DMS114 treated with DMSO at 0.1 percent for 48 hours (cell line): ENCODE measurements around the gene CFAP410.
"Not testable (repeated sequence)": the region's sequence is repeated elsewhere in the genome, so short reads cannot be mapped to it uniquely, and the experiment has no call there.

ENCODE experiments used
- DNase-seq: peaks from one replicate; lab custom pipeline; 2025; ENCODE audit not compliant: unreplicated experiment; lab: John Stamatoyannopoulos, UW

Gene CFAP410

GRCh38 chr21:44288251-44289110 is 50.7 kb downstream of the CFAP410 start:
- DNase-seq = no peak

DNA sequence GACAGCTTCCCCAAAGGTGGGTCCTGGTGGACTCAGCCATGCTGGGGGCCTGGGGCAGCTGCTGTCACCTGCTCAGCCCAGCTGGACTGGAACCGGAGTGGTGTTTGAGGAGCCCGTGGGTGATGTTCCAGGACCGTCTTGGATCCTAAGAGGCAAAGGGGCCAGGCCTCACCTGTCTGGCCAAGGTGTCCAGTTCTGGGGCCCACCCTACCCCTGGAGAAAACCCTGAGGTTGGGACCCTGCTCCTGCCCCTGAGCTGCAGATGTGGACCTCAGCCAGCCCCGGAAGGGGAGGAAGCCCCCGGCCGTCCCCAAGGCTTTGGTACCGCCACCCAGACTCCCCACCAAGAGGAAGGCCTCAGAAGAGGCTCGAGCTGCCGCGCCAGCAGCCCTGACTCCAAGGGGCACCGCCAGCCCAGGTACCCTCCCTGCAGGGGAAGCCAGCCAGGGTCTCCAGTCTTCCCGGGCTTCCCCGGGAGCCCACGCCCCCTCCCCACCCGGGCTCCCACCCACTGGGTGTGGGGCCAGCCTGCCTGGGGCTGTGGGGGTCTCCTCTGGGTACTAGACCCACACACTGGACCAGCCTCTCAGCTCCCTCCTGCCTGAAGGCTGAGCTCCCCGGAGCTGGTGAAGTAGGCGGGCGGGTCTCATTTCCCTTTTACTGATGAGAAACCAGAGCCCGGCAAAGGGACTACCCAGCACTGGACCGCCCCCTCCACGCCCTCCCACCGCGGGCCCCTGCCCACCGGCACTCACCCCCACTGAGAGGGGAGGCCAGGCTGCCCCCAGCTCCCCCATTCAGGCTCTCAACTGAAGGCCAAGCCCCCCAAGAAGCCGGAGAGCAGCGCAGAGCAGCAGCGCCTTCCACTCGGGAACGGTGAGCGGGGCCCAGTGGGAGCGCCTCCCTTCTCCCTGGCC is 52.2 kb downstream of the CFAP410 start:
- no peak for DNase-seq

DNA sequence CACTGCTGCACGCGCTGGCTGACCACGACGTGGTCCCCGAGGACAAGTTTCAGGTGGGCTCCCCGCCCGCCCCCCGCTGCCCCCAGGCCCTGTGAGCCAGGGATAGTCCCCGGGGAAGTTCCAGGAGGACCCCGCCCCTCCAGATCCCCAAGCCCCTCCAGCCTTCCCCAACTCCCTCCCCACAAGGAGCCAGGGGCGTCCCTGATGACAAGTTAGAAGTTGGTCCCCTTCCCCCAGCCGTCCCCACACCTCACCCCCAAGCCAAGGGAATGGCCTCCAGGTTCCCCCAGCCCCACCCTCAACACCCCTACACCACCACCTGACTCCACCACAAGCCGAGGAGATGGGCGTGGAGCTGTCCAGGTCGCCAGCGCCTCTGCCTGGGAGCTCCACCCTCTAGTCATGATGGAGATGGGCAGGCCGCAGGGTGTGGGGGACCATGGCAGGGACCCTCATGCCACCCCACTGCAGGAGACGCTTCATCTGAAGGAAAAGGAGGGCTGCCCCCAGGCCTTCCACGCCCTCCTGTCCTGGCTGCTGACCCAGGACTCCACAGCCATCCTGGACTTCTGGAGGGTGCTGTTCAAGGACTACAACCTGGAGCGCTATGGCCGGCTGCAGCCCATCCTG is 53.0 kb downstream of the CFAP410 start:
- no peak for DNase-seq

GRCh38 chr21:44285138-44285992 is 53.8 kb downstream of the CFAP410 start, which contains the start of gene AIRE:
Gene AIRE (plus strand): TSS chr21:44285876. CDS start chr21:44286007, 131 bp downstream.
- DNase-seq = no peak

DNA sequence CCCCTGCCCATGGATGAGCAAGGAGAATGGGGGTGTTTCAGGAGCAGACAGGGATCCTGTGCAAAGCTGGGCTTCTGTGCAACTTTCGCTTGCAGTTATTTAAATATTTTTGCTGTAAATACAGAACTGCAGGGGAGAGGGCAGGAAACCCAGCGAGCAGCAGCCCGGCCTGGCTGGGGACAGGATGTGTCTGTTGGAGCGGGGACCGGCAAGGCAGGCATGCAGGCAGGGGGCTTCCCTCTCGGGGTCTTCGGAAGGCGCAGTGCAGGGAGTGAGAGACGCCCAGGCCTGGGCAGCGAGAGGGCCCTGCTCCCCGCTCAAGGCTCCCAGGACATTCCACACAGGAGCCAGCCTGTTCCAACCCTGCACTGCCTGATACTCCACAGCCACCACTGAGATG is 55.2 kb downstream of the CFAP410 start:
- no peak for DNase-seq

- DNase-seq = not testable (repeated sequence)
Observed at GRCh38 chr21:44283211-44283785, 55.9 kb downstream of the CFAP410 start.

DNA sequence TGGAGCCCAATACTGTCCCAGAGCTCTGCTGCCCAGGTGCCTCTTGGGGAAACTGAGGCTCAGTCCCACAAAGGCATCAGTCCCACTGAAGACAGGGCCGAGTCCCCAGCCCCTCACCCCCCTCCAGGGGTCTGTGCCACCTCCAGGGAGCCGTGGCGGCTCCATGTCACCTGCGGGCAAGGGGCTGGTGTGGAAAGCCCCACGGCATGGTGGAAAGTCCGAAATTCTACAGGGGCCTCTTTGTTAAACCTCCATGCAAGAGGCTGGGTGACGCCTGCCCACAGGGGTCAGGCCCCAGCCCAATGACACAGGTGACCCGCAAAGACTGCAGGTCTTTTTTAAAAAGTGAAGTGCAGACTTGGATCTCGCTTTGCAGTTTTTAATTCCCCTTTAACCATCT is 56.8 kb downstream of the CFAP410 start:
- DNase-seq = no peak

- no peak for DNase-seq
Observed at GRCh38 chr21:44281801-44282200, 57.4 kb downstream of the CFAP410 start.

DNA sequence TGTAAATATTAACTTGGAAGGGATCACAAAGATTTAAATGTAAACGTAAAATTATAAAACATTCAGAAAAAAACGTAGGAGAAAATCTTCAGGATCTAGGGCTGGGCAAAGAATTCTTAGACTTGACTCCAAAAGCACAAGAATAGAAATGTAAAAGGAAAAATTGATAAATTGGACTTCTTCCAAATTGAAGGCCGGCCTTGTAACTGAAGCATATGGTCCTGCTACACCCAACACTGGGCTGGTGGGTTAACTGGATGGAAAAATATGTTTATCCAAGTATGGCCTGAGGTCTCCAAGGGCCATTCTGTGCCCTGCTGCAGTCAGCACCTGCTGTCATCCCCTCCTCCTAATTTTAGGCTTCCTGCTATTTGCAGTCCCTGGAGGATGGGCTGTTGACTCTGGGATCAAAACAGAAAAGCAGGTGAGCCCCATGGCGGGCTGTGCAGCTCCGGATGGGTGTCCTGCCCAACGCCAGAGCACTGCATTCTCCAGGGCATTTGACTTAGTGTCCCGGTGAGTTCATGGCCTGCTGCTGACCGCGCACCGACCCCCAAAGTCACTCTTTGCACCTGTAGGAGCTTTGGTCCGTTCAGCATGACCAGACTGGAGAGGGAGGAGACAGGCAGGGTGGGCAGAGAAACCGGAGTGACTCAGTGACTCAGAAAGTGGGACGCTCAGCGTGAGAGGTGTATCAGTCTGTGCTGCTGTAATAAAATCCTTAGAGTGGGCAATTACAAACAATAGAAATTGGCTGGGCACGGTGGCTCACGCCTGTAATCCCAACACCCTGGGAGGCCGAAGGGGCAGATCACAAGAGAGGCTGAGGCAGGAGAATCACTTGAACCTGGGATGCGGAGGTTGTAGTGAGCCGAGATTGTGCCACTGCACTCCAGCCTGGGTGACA is 59.6 kb downstream of the CFAP410 start:
- no peak for DNase-seq
